HUES48 (cell line): ENCODE measurements around the gene ME3.
A peak's percentile ranks its signal among the peaks of the same experiment; 100 is the strongest.

ENCODE experiments used
- H3K27ac ChIP-seq: one replicate; pipeline ENCODE4 v1.7.0; 2013; ENCODE audit warnings: low read depth, low read length, inconsistent platforms
- H3K27me3 ChIP-seq: 2 replicates; pipeline ENCODE4 v1.6.1; 2013; ENCODE audit warnings: mild to moderate bottlenecking, low read length; ENCODE audit not compliant: control insufficient read depth, insufficient read depth
- H3K36me3 ChIP-seq: 2 replicates; pipeline ENCODE4 v1.6.1; 2013; ENCODE audit warnings: low read length; ENCODE audit not compliant: control insufficient read depth, insufficient read depth
- H3K4me1 ChIP-seq: 2 replicates; pipeline ENCODE4 v1.6.1; 2013; ENCODE audit warnings: mild to moderate bottlenecking, low read length; ENCODE audit not compliant: control insufficient read depth, insufficient read depth
- H3K4me3 ChIP-seq: 2 replicates; pipeline ENCODE4 v1.5.1; 2013; ENCODE audit warnings: mild to moderate bottlenecking, low read depth, low read length
- H3K9ac ChIP-seq: 2 replicates; pipeline ENCODE4 v1.6.1; 2013; ENCODE audit warnings: mild to moderate bottlenecking, low read depth, low read length, moderate library complexity
- H3K9me3 ChIP-seq: 2 replicates; pipeline ENCODE4 v1.6.1; 2013; ENCODE audit warnings: low read length; ENCODE audit not compliant: control insufficient read depth, insufficient read depth

Gene ME3

GRCh38 chr11:86632499-86633269 lies 39.7 kb downstream of the ME3 start:
- no peaks in the 10 kb centered on the region for H3K9me3 ChIP-seq
- H3K27me3 ChIP-seq = no peaks in the 10 kb centered on the region
- peak overlapping the region; percentile 62 for H3K27ac ChIP-seq
- no peak overlapping the region for H3K9ac ChIP-seq
- H3K4me3 ChIP-seq = no peak overlapping the region
- H3K4me1 ChIP-seq = no peaks in the 10 kb centered on the region
- H3K36me3 ChIP-seq = no peaks in the 10 kb centered on the region

DNA sequence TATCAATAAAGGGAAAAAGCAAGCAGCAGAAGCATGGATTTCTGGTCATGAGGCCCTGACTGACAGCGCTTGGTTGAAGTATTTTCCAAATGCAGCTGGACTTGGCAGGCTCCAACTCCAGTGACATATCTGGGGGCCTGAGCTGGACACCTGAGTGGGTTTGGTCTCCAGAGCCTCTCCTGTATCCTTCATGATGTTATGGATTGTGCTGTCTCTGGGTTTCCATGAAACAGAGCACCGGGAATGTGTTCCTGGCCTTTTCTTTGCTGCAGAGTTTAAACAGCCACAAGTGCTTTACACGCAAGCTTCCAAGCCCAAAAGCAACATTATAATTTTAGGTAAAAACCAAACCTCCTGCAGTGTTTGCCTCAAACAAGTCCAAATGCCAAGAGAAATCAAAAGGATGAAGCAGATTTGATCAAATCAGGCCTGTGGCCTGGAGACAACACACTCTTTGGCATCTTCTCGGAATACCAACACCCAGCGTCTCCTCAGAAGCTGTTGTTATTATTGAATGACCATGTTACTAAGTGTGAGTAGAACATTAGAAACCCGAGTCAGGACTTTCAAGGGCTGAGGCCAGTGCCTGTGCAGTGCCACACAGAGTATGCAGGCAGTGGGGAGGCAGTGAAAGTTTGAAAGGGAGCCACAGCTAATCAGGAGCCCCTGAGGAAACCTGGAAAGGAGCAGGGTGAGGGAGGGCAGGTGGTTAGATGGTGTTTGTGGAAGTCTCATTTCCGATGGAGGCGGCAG lies 42.0 kb downstream of the ME3 start:
- Histone ChIP-seq H3K9me3 (no peaks in the 10 kb centered on the region), H3K27me3 (no peaks in the 10 kb centered on the region), H3K4me3 (no peak overlapping the region), H3K4me1 (no peaks in the 10 kb centered on the region), H3K36me3 (no peaks in the 10 kb centered on the region), H3K27ac (no peak overlapping the region), H3K9ac (no peak overlapping the region)

DNA sequence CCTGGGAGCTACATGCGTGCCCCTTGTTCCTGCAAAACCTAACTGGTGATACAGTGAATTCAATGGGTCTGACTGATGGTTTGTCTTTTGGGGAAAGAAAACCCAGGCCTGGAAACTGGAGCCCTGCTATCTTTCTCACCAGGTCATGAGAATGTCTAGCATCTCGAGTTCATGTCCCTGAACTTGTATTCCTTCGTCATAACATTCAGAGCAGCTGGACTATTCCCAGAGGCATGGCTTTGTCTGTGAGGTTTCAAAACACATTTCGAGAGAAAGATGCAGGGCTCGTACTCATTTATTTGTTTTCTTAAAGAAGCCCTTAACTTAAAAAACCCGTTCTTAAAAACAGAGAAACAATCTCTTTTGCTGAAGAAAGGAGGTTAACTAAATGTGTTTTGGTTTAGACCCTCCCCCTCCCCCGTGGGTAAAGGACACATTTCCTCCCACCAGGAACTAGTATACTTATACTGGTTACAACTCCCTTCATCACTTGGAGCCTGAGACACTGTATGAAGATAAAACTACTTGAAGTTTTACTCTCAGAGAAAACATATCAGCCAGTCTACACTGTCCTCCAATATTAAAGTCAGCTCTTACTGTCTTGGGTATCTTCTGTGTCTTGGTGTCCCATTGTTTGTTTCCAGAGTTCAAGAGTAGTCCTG lies 43.2 kb downstream of the ME3 start:
- Histone ChIP-seq H3K27ac (no peak overlapping the region), H3K27me3 (no peaks in the 10 kb centered on the region), H3K4me1 (no peaks in the 10 kb centered on the region), H3K36me3 (no peaks in the 10 kb centered on the region), H3K4me3 (no peak overlapping the region), H3K9me3 (no peaks in the 10 kb centered on the region), H3K9ac (no peak overlapping the region)

GRCh38 chr11:86627776-86628455 lies 44.5 kb downstream of the ME3 start:
- Histone ChIP-seq H3K9ac (no peak overlapping the region), H3K4me1 (peaks cover 3% of the 10 kb centered on the region; the same call in 1 of the 2 replicates), H3K4me3 (no peak overlapping the region), H3K27ac (no peak overlapping the region), H3K27me3 (no peaks in the 10 kb centered on the region), H3K9me3 (no peaks in the 10 kb centered on the region), H3K36me3 (no peaks in the 10 kb centered on the region)

- Histone ChIP-seq H3K4me1 (peaks cover 7% of the 10 kb centered on the region; the same call in 1 of the 2 replicates), H3K9me3 (no peaks in the 10 kb centered on the region), H3K27ac (no peak overlapping the region), H3K36me3 (no peaks in the 10 kb centered on the region), H3K9ac (no peak overlapping the region), H3K27me3 (no peaks in the 10 kb centered on the region), H3K4me3 (no peak overlapping the region)
These were observed 46.4 kb downstream of the ME3 start for GRCh38 chr11:86625981-86626380.

DNA sequence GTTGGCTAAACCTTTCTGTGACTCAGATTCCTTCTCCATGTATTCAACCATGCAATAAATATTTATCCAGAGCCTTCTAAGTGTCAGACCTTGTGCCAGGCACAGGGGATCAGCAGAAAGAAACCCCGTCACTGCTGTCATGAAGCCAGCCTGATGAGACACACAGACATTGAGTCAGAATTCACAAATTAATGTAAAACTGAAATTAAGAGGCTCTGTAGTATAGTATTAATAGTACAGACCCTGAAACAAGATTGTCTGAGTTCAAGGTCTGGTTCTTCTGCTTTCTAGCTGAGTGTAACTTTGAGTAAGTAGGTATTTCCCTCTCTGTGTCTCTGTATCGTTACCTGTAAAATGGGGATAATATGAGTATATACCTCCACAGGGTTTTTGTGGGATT lies 46.9 kb downstream of the ME3 start:
- H3K27ac ChIP-seq = no peak overlapping the region
- no peak overlapping the region for H3K9ac ChIP-seq
- peaks cover 7% of the 10 kb centered on the region; the same call in 1 of the 2 replicates for H3K4me1 ChIP-seq
- no peak overlapping the region for H3K4me3 ChIP-seq
- no peaks in the 10 kb centered on the region for H3K36me3 ChIP-seq
- no peaks in the 10 kb centered on the region for H3K27me3 ChIP-seq
- no peaks in the 10 kb centered on the region for H3K9me3 ChIP-seq

DNA sequence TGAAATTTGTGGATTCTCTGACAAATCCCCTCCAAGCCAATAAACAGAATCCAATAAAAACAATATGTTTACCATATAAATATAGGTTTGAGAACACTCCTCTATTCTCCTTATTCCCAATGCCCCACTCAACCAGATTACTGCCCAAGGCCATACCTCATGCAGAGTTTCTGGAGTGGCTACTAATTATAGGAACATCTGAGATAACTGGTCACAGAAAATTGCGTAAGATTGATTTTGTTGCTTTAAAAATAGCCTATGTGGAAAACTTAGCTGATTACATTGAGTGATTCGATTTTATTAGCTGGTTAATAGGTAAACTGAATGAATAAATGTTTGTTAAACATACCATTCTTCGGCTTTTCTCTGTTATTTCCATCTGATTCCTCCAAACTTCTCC lies 48.0 kb downstream of the ME3 start:
- H3K9me3 ChIP-seq = no peaks in the 10 kb centered on the region
- H3K4me3 ChIP-seq = no peak overlapping the region
- no peak overlapping the region for H3K9ac ChIP-seq
- H3K27me3 ChIP-seq = no peaks in the 10 kb centered on the region
- H3K27ac ChIP-seq = no peak overlapping the region
- no peaks in the 10 kb centered on the region for H3K36me3 ChIP-seq
- peaks cover 7% of the 10 kb centered on the region; the same call in 1 of the 2 replicates for H3K4me1 ChIP-seq

GRCh38 chr11:86623736-86624135 lies 48.7 kb downstream of the ME3 start:
- H3K4me1 ChIP-seq = peaks cover 7% of the 10 kb centered on the region; the same call in 1 of the 2 replicates

GRCh38 chr11:86623041-86623621 lies 49.3 kb downstream of the ME3 start:
- H3K27me3 ChIP-seq = no peaks in the 10 kb centered on the region
- no peak overlapping the region for H3K9ac ChIP-seq
- no peak overlapping the region for H3K4me3 ChIP-seq
- H3K9me3 ChIP-seq = no peaks in the 10 kb centered on the region
- no peak overlapping the region for H3K27ac ChIP-seq
- H3K36me3 ChIP-seq = no peaks in the 10 kb centered on the region
- H3K4me1 ChIP-seq = peaks cover 7% of the 10 kb centered on the region; the same call in 1 of the 2 replicates

More at GRCh38 chr11:86623736-86624135, 48.7 kb downstream of the ME3 start:
- Histone ChIP-seq H3K27ac (no peak overlapping the region), H3K27me3 (no peaks in the 10 kb centered on the region), H3K9ac (no peak overlapping the region), H3K4me3 (no peak overlapping the region), H3K9me3 (no peaks in the 10 kb centered on the region), H3K36me3 (no peaks in the 10 kb centered on the region)

GRCh38 chr11:86621854-86622253 lies 50.6 kb downstream of the ME3 start:
- no peak overlapping the region for H3K9ac ChIP-seq
- H3K4me1 ChIP-seq = peaks cover 7% of the 10 kb centered on the region; the same call in 1 of the 2 replicates
- H3K27me3 ChIP-seq = no peaks in the 10 kb centered on the region
- H3K27ac ChIP-seq = no peak overlapping the region
- H3K9me3 ChIP-seq = no peaks in the 10 kb centered on the region
- no peaks in the 10 kb centered on the region for H3K36me3 ChIP-seq
- no peak overlapping the region for H3K4me3 ChIP-seq
